ENCODE results near the gene SMAD3. TPM values are rescaled to one million over a fixed set of nuclear protein-coding genes. Genes with fewer than 3 reads are reported as not detected.
A peak's percentile ranks its signal among the peaks of the same experiment; 100 is the strongest.

Gene SMAD3
- total and polyA plus RNA-seq, 2 of the 8 experiments (the other 6 are each of a cell fraction or from before 2014, with no cell fraction given), result 10.1 to 12.4 TPM

DNA sequence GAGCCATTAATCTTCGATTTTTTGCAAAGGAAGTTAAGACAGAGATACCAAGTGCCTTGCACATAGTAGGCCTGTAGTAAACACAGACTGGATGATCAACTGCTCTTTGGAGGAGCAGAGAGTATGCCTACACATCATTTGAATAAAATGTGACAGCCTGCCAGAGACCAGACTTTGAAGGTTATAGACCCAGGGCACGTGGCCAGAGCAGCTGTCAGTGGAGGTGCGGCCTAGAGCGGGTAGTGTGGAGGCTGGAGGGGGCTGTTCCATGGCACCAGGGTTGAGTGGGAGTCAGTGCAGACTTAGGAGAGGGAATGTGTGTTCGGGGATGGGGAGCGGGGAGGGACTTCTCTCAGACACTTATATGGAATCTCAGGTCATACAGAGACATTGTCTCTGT, 80.8 kb downstream of the SMAD3 start:
- no peak overlapping the region for H3K4me2 ChIP-seq (ENCODE audit: insufficient read depth in 1 of 2, low read depth in 2 of 2, low read length in 2 of 2)
- H3K18ac ChIP-seq (ENCODE audit: extremely low read depth, low read length), result no peak overlapping the region
- no peak overlapping the region for H3K14ac ChIP-seq (ENCODE audit: insufficient read length)
- ChIA-PET CTCF (ENCODE audit: partially characterized antibody) (interaction anchor here (0.6 to 1.5 kb wide), 4 partner anchors 19 to 1938 kb away, joined by 3 read pairs; no protein-coding TSS in a partner anchor), POLR2A (ENCODE audit: partially characterized antibody) (interaction anchor here (1.0 to 1.5 kb wide), 2 partner anchors 11 to 29 kb away, joined by 3 to 5 read pairs; no protein-coding TSS in a partner anchor)
- no peaks in the 10 kb centered on the region; a peak in 3 of 7 replicates for H3K27me3 ChIP-seq (replicated peaks in 1 of 4; ENCODE audit: control insufficient read depth in 3 of 4, extremely low read depth in 1 of 4, insufficient read depth in 3 of 4, low read length in 3 of 4)
- H2BK15ac ChIP-seq (ENCODE audit: low read length), result no peak overlapping the region
- no peak overlapping the region for H2BK20ac ChIP-seq (ENCODE audit: low read length)
- no peaks in the 10 kb centered on the region; a peak in 1 of 4 replicates for H3K79me2 ChIP-seq (ENCODE audit: control insufficient read depth in 1 of 2, insufficient read depth in 2 of 2, low read length in 2 of 2)
- H3K23ac ChIP-seq (ENCODE audit: insufficient read length), result no peak overlapping the region
- no peak overlapping the region for H2AK5ac ChIP-seq (ENCODE audit: low read depth, low read length)
- WGBS, 2 experiments (ENCODE audit: extremely low coverage in 1 of 2, insufficient coverage in 1 of 2, insufficient read length in 1 of 2, insufficient replicate concordance in 2 of 2, low coverage in 1 of 2, low lambda C conversion rate in 2 of 2, missing lambda C conversion rate in 1 of 2), result 72% methylated on average over 6 of the region's 6 CpGs; no CpG with 5 or more reads in 1 of the 2 experiments
- H3K23me2 ChIP-seq (ENCODE audit: low read depth, low read length), result no peaks in the 10 kb centered on the region
- H3K79me1 ChIP-seq (ENCODE audit: low read depth, low read length), result no peaks in the 10 kb centered on the region
- H4K5ac ChIP-seq (ENCODE audit: insufficient read length, low read depth, low read length), result no peak overlapping the region
- H3K9ac ChIP-seq (replicated peaks in 1 of 4; ENCODE audit: extremely low read depth in 1 of 4, low read depth in 3 of 4, low read length in 3 of 4), result no peak overlapping the region
- no peak overlapping the region for H2AFZ ChIP-seq (ENCODE audit: low read length)
- H3K4me3 ChIP-seq (ENCODE audit: extremely low read depth in 1 of 4, insufficient read depth in 2 of 4, low read depth in 3 of 4, low read length in 4 of 4), result no peak overlapping the region
- H2BK120ac ChIP-seq (replicated peaks; ENCODE audit: low read depth, low read length), result no peak overlapping the region
- H2BK12ac ChIP-seq (ENCODE audit: low read depth, low read length), result no peak overlapping the region
- DNase-seq (ENCODE audit: low read depth in 1 of 2, low spot score in 2 of 2), result no peak
- TF ChIP-seq, protein P1, sequence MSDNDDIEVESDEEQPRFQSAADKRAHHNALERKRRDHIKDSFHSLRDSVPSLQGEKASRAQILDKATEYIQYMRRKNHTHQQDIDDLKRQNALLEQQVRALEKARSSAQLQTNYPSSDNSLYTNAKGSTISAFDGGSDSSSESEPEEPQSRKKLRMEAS (IDR thresholded peaks at IDR 0.05), result peak; percentile 34; the same call in 1 of the 2 replicates
- no peak for TF ChIP-seq KDM1A (IDR thresholded peaks at IDR 0.05; ENCODE audit: borderline replicate concordance, low read length)
- no peak for TF ChIP-seq GABPA (IDR thresholded peaks at IDR 0.05; ENCODE audit: borderline replicate concordance, insufficient read depth, low read length)
- H3K27ac ChIP-seq (ENCODE audit: low read depth, low read length), result no peak overlapping the region
- no peak overlapping the region for H4K91ac ChIP-seq (replicated peaks; ENCODE audit: insufficient read length, low read length)
- no peak for FAIRE-seq
- no peak overlapping the region for H3K4ac ChIP-seq (replicated peaks; ENCODE audit: insufficient read length, low read depth, low read length)
- no peak overlapping the region for H3K56ac ChIP-seq (replicated peaks; ENCODE audit: insufficient read length, low read depth, low read length)
- no peak overlapping the region for H2BK5ac ChIP-seq (ENCODE audit: low read depth, low read length)
- no peaks in the 10 kb centered on the region for H3K36me3 ChIP-seq (ENCODE audit: control insufficient read depth in 2 of 4, insufficient read depth in 4 of 4, low read length in 3 of 4)
- H3K9me3 ChIP-seq (ENCODE audit: insufficient read depth in 2 of 2, low read depth in 1 of 2, low read length in 1 of 2), result no peaks in the 10 kb centered on the region
- no peaks in the 10 kb centered on the region for H4K20me1 ChIP-seq (replicated peaks in 1 of 2; ENCODE audit: control insufficient read depth in 1 of 2, insufficient read depth in 2 of 2, low read length in 2 of 2)
- H4K8ac ChIP-seq (ENCODE audit: extremely low read depth, insufficient read depth, low read length), result no peak overlapping the region
- peaks cover 25 to 43% (median 30%) of the 10 kb centered on the region in 4 experiments for H3K4me1 ChIP-seq (replicated peaks in 1 of 4; ENCODE audit: control insufficient read depth in 3 of 4, insufficient read depth in 4 of 4, low read length in 3 of 4)

All from H1 (cell line).